Endothelial cell of umbilical vein (primary cell): ENCODE results near the gene ATXN1. TPM values are rescaled to one million over a fixed set of nuclear protein-coding genes. Genes with fewer than 3 reads are reported as not detected.
A peak's percentile ranks its signal among the peaks of the same experiment; 100 is the strongest.

ENCODE experiments used
- BruUV-seq: library from RNA; stranded (reverse); fragments of 400-500 nt; replicated peaks from 2 replicates; lab custom pipeline; 2021; lab: Mats Ljungman, UMichigan
- CTCF ChIA-PET: fragments of 300-600, 350-600 bp; sonication (Branson Sonifier 250); formaldehyde crosslinking; loops from one replicate; lab custom pipeline; 2021; ENCODE audit warnings: antibody characterized with exemption, inconsistent platforms; lab: Charles Lee
- POLR2A ChIA-PET: fragments of 300-600, 350-600 bp; sonication (Branson Sonifier 250); formaldehyde crosslinking; loops from one replicate; lab custom pipeline; 2021; ENCODE audit warnings: antibody characterized with exemption, inconsistent platforms; lab: Charles Lee
- DNase-seq: peaks from one replicate; pipeline ENCODE4 v3.0.0-alpha.2; 2011; ENCODE audit warnings: low read depth, low spot score
- FAIRE-seq: peaks from 2 replicates; lab custom pipeline; 2011; peaks lifted over from hg19 to GRCh38; lab: Jason Lieb, UNC
- H2AFZ ChIP-seq: 2 replicates; pipeline ENCODE4 v1.6.0; 2012; ENCODE audit warnings: low read depth, low read length, control low read depth, inconsistent platforms
- H3K27ac ChIP-seq: 2 replicates; pipeline ENCODE4 v1.5.1; 2011; ENCODE audit warnings: low read depth, mild to moderate bottlenecking, control low read depth, low read length, moderate library complexity; ENCODE audit not compliant: insufficient read depth
- H3K27me3 ChIP-seq, 2 experiments: 2 replicates each; pipeline versions ENCODE4 v1.6.0 to v1.6.1; 2011; ENCODE audit warnings: low read length in 2 of 2, mixed read lengths in 1 of 2; ENCODE audit not compliant: control insufficient read depth in 2 of 2, insufficient read depth in 2 of 2
- H3K36me3 ChIP-seq, 2 experiments: 2 replicates in 1 of 2; 3 replicates in 1 of 2; pipeline ENCODE4 v1.5.1; 2011; ENCODE audit warnings: low read length in 2 of 2, mild to moderate bottlenecking in 1 of 2, moderate library complexity in 1 of 2; ENCODE audit not compliant: control insufficient read depth in 2 of 2, insufficient read depth in 2 of 2; ENCODE audit errors: extremely low read depth in 1 of 2
- H3K4me1 ChIP-seq: 3 replicates; pipeline ENCODE4 v1.5.1; 2011; ENCODE audit warnings: mild to moderate bottlenecking, low read length; ENCODE audit not compliant: control insufficient read depth, insufficient read depth; ENCODE audit errors: extremely low read depth
- H3K4me2 ChIP-seq: 2 replicates; pipeline ENCODE4 v1.6.1; 2011; ENCODE audit warnings: low read length, control low read depth, mixed read lengths; ENCODE audit not compliant: insufficient read depth
- H3K4me3 ChIP-seq, 3 experiments: fragments of 200-600 bp in 1 of 3; sonication (generic), shearing (Covaris generic) in 1 of 3; replicated peaks in 1 of 3; 2 replicates each; pipeline ENCODE4 v1.5.1; 2011 to 2016; ENCODE audit warnings: control low read depth in 3 of 3, low read length in 3 of 3, mild to moderate bottlenecking in 2 of 3, inconsistent platforms in 1 of 3, low read depth in 1 of 3, moderate library complexity in 1 of 3; ENCODE audit not compliant: insufficient read depth in 1 of 3
- H3K79me2 ChIP-seq: 2 replicates; pipeline ENCODE4 v1.6.0; 2012; ENCODE audit warnings: low read length, inconsistent platforms; ENCODE audit not compliant: control insufficient read depth, insufficient read depth
- H3K9ac ChIP-seq: replicated peaks from 2 replicates; pipeline ENCODE3; 2011; ENCODE audit warnings: low read length, control low read depth; ENCODE audit not compliant: insufficient read depth; ENCODE audit errors: extremely low read depth
- H3K9me1 ChIP-seq: replicated peaks from 3 replicates; pipeline ENCODE4 v1.6.0; 2011; ENCODE audit warnings: mild to moderate bottlenecking, low read length; ENCODE audit not compliant: control insufficient read depth, insufficient read depth; ENCODE audit errors: extremely low read depth
- H3K9me3 ChIP-seq: replicated peaks from 2 replicates; pipeline ENCODE4 v1.5.1; 2012; ENCODE audit warnings: low read length, inconsistent platforms; ENCODE audit not compliant: control insufficient read depth, insufficient read depth
- H4K20me1 ChIP-seq: replicated peaks from 2 replicates; pipeline ENCODE3; 2011; ENCODE audit warnings: mild to moderate bottlenecking, low read length; ENCODE audit not compliant: control insufficient read depth, insufficient read depth; ENCODE audit errors: extremely low read depth
- CTCF ChIP-seq, 2 donors: IDR thresholded peaks; 1 replicate in 1 of 2; 2 replicates in 1 of 2; pipeline ENCODE4 v1.5.1; 2011; ENCODE audit warnings: low read length in 2 of 2, mild to moderate bottlenecking in 2 of 2, moderate library complexity in 2 of 2, control low read depth in 1 of 2, inconsistent platforms in 1 of 2, low read depth in 1 of 2; ENCODE audit not compliant: insufficient read depth in 1 of 2; ENCODE audit errors: extremely low read depth in 1 of 2
- JUN ChIP-seq: IDR thresholded peaks from 2 replicates; pipeline ENCODE4 v1.6.1; 2011; ENCODE audit warnings: borderline replicate concordance, low read depth; ENCODE audit not compliant: insufficient read length, insufficient read depth
- MAX ChIP-seq: IDR thresholded peaks from 2 replicates; pipeline ENCODE4 v1.6.1; 2011; ENCODE audit not compliant: insufficient read depth, insufficient read length
- MYC ChIP-seq: IDR thresholded peaks from one replicate; pipeline ENCODE4 v1.6.1; 2011; ENCODE audit warnings: mild to moderate bottlenecking, low read depth, low read length
- POLR2A ChIP-seq: IDR thresholded peaks from 2 replicates; pipeline ENCODE4 v1.6.1; 2012; ENCODE audit warnings: low read depth, mild to moderate bottlenecking, control low read depth, low read length
- dilution Hi-C: fragments of 300-500 bp; cut with MboI; formaldehyde crosslinking; loops from one replicate; pipeline ENCODE4 v1.15.0; 2019; ENCODE audit warnings: low sequenced_read_pairs; ENCODE audit not compliant: extremely low pct_ligation_motif_present
- intact Hi-C: fragments of 100-400 bp; cut with micrococcal nuclease; formaldehyde crosslinking; loops from one replicate; pipeline ENCODE4 v1.10.0; 2022
- polyA plus RNA-seq, 4 experiments: library from polyadenylated mRNA; depleted of rRNA in 3 of 4; stranded (reverse) in 3 of 4; unstranded in 1 of 4; fragments of >200 nt; gene quantifications; 2 replicates each; pipeline versions ENCODE4 v1.2.1 to v1.2.3, GENCODE V29; 2011 to 2012; ENCODE audit warnings: missing spikeins in 1 of 4
- total RNA-seq: library from RNA; stranded (reverse); gene quantifications from 2 replicates; pipeline ENCODE4 v1.2.3, GENCODE V29; 2021

Gene ATXN1
- total and polyA plus RNA-seq, 2 donors (not counting 3 experiments of a cell fraction or from before 2014, with no cell fraction given), result 16.4 to 33.0 TPM

GRCh38 chr6:16286151-16286522 is 475.1 kb downstream of the ATXN1 start:
- dilution Hi-C loops, result no loop called here

More at GRCh38 chr6:16286151-16286522, 475.1 kb downstream of the ATXN1 start:
- no peak overlapping the region for H2AFZ ChIP-seq
- no peak overlapping the region for H3K4me2 ChIP-seq
- H3K36me3 ChIP-seq, result peaks cover 0 to 4% of the 10 kb centered on the region in 2 experiments
- no peaks in the 10 kb centered on the region for H3K9me3 ChIP-seq
- peak; percentile 64 to 82 for TF ChIP-seq CTCF (IDR thresholded peaks at IDR 0.05; ENCODE audit: extremely low read depth in 1 of 2, insufficient read depth in 1 of 2, low read depth in 1 of 2, low read length in 2 of 2)
- no peak for TF ChIP-seq JUN
- TF ChIP-seq POLR2A, result no peak
- no peak for TF ChIP-seq MAX
- TF ChIP-seq MYC, result no peak
- H4K20me1 ChIP-seq, result no peaks in the 10 kb centered on the region
- H3K4me1 ChIP-seq, result peaks cover 2% of the 10 kb centered on the region
- no TSS peak for BruUV-seq
- no peaks in the 10 kb centered on the region for H3K9me1 ChIP-seq
- ChIA-PET CTCF (interaction anchor here (1.0 to 2.8 kb wide), 13 partner anchors 9 to 800 kb away, joined by 3 to 13 read pairs (median 3); partner anchors contain the start of gene GMPR), POLR2A (no interaction called here)
- peak; percentile 60 for FAIRE-seq
- no peak overlapping the region for H3K27ac ChIP-seq
- no peaks in the 10 kb centered on the region for H3K27me3 ChIP-seq
- DNase-seq, result peak; percentile 19
- no peak overlapping the region for H3K4me3 ChIP-seq
- H3K79me2 ChIP-seq, result no peaks in the 10 kb centered on the region
- intact Hi-C loops, result loop anchor here (1.0 to 5.0 kb wide), 2 partner anchors 45 to 681 kb away; no protein-coding TSS in a partner anchor
- no peak overlapping the region for H3K9ac ChIP-seq
